ENCODE results near the gene CBX4. TPM values are rescaled to one million over a fixed set of nuclear protein-coding genes. Genes with fewer than 3 reads are reported as not detected.
"Not testable (repeated sequence)": the region's sequence is repeated elsewhere in the genome, so short reads cannot be mapped to it uniquely, and the experiment has no call there.

Gene CBX4
- total RNA-seq, 1 donor from 2014 or later = 43.4 TPM

DNA sequence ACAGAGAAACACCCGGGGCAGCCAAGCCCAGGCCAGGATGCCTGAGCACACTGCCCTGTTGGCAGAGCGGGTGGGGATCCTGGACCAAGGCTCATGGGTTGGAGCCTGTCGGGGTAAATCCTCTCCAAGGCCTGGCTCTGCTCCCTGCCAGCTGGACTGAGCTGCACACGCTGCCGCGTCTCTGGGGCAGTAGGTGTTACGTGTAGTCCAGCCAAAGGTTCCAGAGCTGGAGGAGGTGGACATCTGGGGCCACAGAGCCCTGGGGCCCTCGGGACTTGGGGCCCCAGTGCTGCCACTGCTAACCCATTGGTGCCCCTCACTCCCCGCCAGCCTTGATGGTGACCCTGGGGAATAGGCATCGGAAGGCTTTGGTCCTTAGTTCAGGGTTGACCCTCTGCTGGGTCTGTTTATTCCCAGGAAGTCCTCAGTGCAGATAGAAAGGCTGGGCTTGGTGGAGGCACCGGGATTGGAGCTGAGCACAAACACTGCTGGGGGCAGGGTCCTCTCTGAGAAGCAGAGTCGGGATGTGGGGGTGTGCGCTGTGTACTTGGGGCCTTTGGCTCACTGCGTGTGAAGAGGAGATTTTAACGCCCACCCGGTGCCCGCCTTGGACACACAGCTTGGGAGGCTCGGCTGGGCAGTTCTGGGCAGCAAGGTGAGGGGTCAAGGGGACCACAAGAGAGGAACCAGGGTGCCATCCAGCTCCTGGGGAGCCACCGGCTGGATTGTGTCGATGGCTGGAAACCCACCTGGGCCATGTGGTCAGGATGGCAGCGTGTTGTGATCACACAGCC lies 16.3 kb upstream of the CBX4 start:
- FAIRE-seq (no peak), DNase-seq (ENCODE audit: low read depth) (no peak)
- Histone ChIP-seq H3K27me3 (ENCODE audit: control insufficient read depth, insufficient read depth, low read length) (no peaks in the 10 kb centered on the region), H3K4me3 (ENCODE audit: low read depth, low read length) (no peak overlapping the region), H3K36me3 (ENCODE audit: control insufficient read depth, insufficient read depth, low read length) (no peaks in the 10 kb centered on the region)
- TF ChIP-seq CTCF (IDR thresholded peaks at IDR 0.05; ENCODE audit: insufficient read depth, low read length, severe bottlenecking) = no peak

- Histone ChIP-seq H3K27me3 (ENCODE audit: control insufficient read depth, insufficient read depth, low read length) (no peaks in the 10 kb centered on the region), H3K4me3 (ENCODE audit: low read depth, low read length) (no peak overlapping the region), H3K36me3 (ENCODE audit: control insufficient read depth, insufficient read depth, low read length) (no peaks in the 10 kb centered on the region)
- TF ChIP-seq CTCF (IDR thresholded peaks at IDR 0.05; ENCODE audit: insufficient read depth, low read length, severe bottlenecking) = no peak
- peak; percentile 80 for FAIRE-seq
- DNase-seq (ENCODE audit: low read depth) = no peak
Measured at GRCh38 chr17:79854080-79855060, 15.1 kb upstream of the CBX4 start.

DNA sequence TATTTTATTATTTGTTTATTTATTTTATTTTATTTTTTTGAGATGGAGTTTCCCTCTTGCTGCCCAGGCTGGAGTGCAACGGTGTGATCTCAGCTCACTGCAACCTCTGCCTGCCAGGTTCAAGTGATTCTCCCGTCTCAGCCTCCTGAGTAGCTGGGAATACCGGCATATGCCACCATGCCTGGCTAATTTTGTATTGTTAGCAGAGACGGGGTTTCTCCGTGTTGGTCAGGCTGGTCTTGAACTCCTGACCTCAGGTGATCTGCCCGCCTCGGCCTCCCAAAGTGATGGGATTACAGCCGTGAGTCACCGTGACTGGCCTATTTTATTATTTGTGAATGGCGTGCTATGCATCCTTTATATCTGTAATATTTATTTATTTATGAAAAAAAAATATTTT lies 13.9 kb upstream of the CBX4 start:
- DNase-seq (ENCODE audit: low read depth); H3K27me3 ChIP-seq (ENCODE audit: control insufficient read depth, insufficient read depth, low read length); H3K36me3 ChIP-seq (ENCODE audit: control insufficient read depth, insufficient read depth, low read length); H3K4me3 ChIP-seq (ENCODE audit: low read depth, low read length); FAIRE-seq: not testable (repeated sequence)

- no peaks in the 10 kb centered on the region for H3K36me3 ChIP-seq (ENCODE audit: control insufficient read depth, insufficient read depth, low read length)
- DNase-seq (ENCODE audit: low read depth) (peak; percentile 76), FAIRE-seq (no peak)
- H3K4me3 ChIP-seq (ENCODE audit: low read depth, low read length) = peak overlapping the region; percentile 23
- no peak for TF ChIP-seq CTCF (IDR thresholded peaks at IDR 0.05; ENCODE audit: insufficient read depth, low read length, severe bottlenecking)
- H3K27me3 ChIP-seq (ENCODE audit: control insufficient read depth, insufficient read depth, low read length) = no peaks in the 10 kb centered on the region
Measured at GRCh38 chr17:79852748-79853147, 13.5 kb upstream of the CBX4 start.

- H3K36me3 ChIP-seq (ENCODE audit: control insufficient read depth, insufficient read depth, low read length) = no peaks in the 10 kb centered on the region
- no peak for TF ChIP-seq CTCF (IDR thresholded peaks at IDR 0.05; ENCODE audit: insufficient read depth, low read length, severe bottlenecking)
- H3K27me3 ChIP-seq (ENCODE audit: control insufficient read depth, insufficient read depth, low read length) = no peaks in the 10 kb centered on the region
- FAIRE-seq = peak; percentile 91
- DNase-seq (ENCODE audit: low read depth) = peak; percentile 86
- H3K4me3 ChIP-seq (ENCODE audit: low read depth, low read length) = no peak overlapping the region
Measured at GRCh38 chr17:79851461-79851817, 12.2 kb upstream of the CBX4 start.

All from bronchial epithelial cell (primary cell).